Ascending aorta (tissue), 2 donors: Measurements from ENCODE around the gene RANBP1. TPM values are rescaled to one million over a fixed set of nuclear protein-coding genes. Genes with fewer than 3 reads are reported as not detected.

ENCODE experiments used
- DNase-seq, 2 donors: peaks; one replicate each; pipeline ENCODE4 v3.0.0-alpha.2; 2019; ENCODE audit warnings: low spot score in 2 of 2
- H3K27ac ChIP-seq, 2 donors: fragments of 200-600 bp; sonication (generic); one replicate each; pipeline ENCODE4 v1.5.1; 2016 to 2017; ENCODE audit warnings: mild to moderate bottlenecking in 1 of 2
- H3K27me3 ChIP-seq: fragments of 200-600 bp; sonication (generic); one replicate; pipeline ENCODE4 v1.5.1; 2017
- H3K36me3 ChIP-seq, 2 donors: fragments of 200-600 bp; sonication (generic); one replicate each; pipeline ENCODE4 v1.5.1; 2016
- H3K4me1 ChIP-seq, 2 donors: fragments of 200-600 bp; sonication (generic); one replicate each; pipeline ENCODE4 v1.5.1; 2016 to 2017; ENCODE audit warnings: mild to moderate bottlenecking in 1 of 2
- H3K4me3 ChIP-seq, 2 donors: fragments of 200-600 bp; sonication (generic); one replicate each; pipeline ENCODE4 v1.5.1; 2016 to 2017; ENCODE audit warnings: mild to moderate bottlenecking in 1 of 2
- H3K9me3 ChIP-seq, 2 donors: fragments of 200-600 bp; sonication (generic); one replicate each; pipeline ENCODE4 v1.5.1; 2016
- intact Hi-C: fragments of 100-400 bp; cut with DNase I; formaldehyde crosslinking; loops from one replicate; pipeline ENCODE4 v1.15.1; 2023
- total RNA-seq: library from RNA; depleted of rRNA; stranded (reverse); fragments of >200 nt; gene quantifications from one replicate; pipeline ENCODE4 v1.1.0, GENCODE V29; 2016
- TF ChIP-seq, protein P1 (sequence below), 3 experiments: fragments of 200-600 bp in 2 of 3; fragments of 450-650 bp in 1 of 3; sonication (generic) in 2 of 3; IDR thresholded peaks; one replicate each; pipeline ENCODE4 v1.5.1; 2016 to 2019; ENCODE audit warnings: antibody characterized with exemption in 3 of 3, mild to moderate bottlenecking in 1 of 3, moderate library complexity in 1 of 3

Gene RANBP1
- total RNA-seq, 1 donor from 2014 or later = 302 TPM

DNA sequence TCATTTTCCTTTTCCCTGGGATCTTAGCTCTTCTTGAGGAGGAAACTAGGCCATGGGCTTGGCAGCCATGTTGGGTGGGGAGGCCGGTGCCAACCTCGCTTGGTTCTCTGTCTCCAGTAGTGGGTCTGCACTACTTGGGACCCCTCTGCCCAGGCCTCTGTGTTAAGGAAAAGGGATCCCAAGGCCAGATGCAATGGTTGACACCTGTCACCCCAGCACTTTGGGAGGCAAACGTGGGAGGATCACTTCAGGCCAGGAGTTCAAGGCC, 13.8 kb downstream of the RANBP1 start:
- Histone ChIP-seq H3K27ac (no peak overlapping the region), H3K27me3 (no peaks in the 10 kb centered on the region), H3K4me3 (no peak overlapping the region), H3K9me3 (no peaks in the 10 kb centered on the region), H3K4me1 (peaks cover 18 to 24% of the 10 kb centered on the region in 2 donors), H3K36me3 (peaks cover 24 to 28% of the 10 kb centered on the region in 2 donors)
- intact Hi-C loops = loop anchor here (5.0 to 10.0 kb wide), 3 partner anchors 107 to 725 kb away; partner anchors contain the start of genes MED15, PI4KA, SNAP29 and TANGO2
- DNase-seq = no peak
- TF ChIP-seq, protein P1, sequence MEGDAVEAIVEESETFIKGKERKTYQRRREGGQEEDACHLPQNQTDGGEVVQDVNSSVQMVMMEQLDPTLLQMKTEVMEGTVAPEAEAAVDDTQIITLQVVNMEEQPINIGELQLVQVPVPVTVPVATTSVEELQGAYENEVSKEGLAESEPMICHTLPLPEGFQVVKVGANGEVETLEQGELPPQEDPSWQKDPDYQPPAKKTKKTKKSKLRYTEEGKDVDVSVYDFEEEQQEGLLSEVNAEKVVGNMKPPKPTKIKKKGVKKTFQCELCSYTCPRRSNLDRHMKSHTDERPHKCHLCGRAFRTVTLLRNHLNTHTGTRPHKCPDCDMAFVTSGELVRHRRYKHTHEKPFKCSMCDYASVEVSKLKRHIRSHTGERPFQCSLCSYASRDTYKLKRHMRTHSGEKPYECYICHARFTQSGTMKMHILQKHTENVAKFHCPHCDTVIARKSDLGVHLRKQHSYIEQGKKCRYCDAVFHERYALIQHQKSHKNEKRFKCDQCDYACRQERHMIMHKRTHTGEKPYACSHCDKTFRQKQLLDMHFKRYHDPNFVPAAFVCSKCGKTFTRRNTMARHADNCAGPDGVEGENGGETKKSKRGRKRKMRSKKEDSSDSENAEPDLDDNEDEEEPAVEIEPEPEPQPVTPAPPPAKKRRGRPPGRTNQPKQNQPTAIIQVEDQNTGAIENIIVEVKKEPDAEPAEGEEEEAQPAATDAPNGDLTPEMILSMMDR (IDR thresholded peaks at IDR 0.05) = no peak

DNA sequence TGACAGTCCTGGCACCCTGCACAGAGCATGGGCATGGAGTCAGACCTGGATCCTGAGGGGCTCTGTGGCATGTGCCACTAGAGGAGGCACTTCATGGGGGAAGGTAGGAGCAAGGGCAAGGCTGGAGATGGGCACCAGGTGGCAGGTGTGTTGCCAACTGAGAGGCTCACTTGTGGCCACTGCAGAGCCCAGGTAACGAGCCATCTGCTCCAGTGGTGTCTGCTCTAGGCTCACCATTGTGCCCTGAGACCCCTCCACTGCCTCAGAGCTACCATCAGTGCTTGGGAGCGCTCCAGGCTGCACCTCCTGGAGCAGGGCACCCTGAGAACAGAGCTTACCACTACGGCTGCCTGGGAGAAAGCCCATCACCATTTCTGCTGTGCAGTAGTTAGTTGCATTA, 14.4 kb downstream of the RANBP1 start:
- Histone ChIP-seq H3K27ac (peak overlapping the region; percentile 90 to 98), H3K9me3 (no peaks in the 10 kb centered on the region), H3K4me3 (peak overlapping the region; percentile 82 to 100), H3K27me3 (no peaks in the 10 kb centered on the region), H3K4me1 (peaks cover 21 to 30% of the 10 kb centered on the region in 2 donors), H3K36me3 (peaks cover 20 to 21% of the 10 kb centered on the region in 2 donors)
- intact Hi-C loops = loop anchor here (5.0 to 10.0 kb wide), 3 partner anchors 108 to 724 kb away; partner anchors contain the start of genes MED15, PI4KA, SNAP29 and TANGO2
- DNase-seq = no peak
- TF ChIP-seq, protein P1 (IDR thresholded peaks at IDR 0.05) = no peak

DNA sequence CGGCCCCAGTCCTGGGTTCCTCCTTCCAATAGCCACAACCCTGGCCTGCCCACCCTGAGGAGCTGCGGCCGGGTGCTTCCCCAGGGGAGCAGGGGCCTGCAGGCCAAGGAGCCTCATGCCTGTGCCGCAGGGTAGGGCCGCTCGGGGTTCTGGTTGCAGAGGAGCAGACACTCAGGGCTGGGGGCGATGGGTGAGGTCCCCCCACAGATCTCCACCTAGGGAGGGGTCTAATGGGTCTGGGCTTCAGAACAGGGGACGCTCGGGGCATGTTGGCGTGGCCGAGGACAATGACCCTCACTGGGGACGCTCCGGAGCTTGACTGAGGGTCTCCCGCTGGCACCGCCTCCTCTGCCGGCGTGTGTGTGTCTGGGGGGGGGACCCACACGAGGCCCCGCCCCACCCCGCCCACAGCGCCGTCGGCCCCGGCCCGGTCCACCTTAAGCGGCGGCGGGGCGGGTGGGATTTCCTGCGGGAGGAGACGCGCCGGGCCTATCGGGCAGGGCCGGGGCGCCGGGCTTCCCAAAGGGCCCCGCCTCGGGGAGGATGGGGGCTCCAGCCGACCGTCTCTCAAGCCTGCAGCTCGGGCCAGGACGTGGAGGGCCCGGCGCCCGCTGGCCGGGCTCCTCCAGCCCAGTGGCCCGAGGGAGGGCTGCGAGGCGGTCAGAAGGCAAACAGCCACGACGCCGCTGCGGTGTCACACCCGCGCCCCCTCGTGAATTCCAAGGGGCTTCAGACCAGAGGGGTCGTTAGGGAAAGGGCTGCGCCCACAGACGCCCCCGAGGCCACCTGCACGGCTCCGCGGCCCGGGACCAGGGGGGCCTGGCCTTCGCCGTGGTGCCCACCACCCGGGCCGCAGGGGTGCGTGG, 15.1 kb downstream of the RANBP1 start:
- no peaks in the 10 kb centered on the region for H3K27me3 ChIP-seq
- intact Hi-C loops = loop anchor here (1.0 to 10.0 kb wide), 4 partner anchors 14 to 724 kb away; partner anchors contain the start of genes MED15, PI4KA, SNAP29 and TANGO2
- H3K4me3 ChIP-seq = peak overlapping the region; percentile 82 to 100

DNA sequence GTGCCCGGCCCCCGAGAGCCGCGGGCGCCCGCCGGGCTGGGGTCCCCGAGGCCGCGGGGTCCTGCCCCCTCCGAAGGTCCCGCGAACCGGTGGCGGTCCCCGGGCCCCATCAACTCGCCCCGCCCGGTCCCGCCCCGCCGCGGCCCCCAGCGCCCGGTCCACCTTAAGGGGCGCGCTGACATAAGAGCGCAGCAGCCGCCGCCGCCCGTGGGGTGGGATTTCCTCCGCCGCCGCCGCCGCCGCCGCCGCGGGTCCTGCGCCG, 15.6 kb downstream of the RANBP1 start, which contains the start of gene ZDHHC8:
Gene ZDHHC8, plus strand, starts transcription at position 208 of the 262 bp plus-strand sequence. CDS start 144 bp downstream, outside the sequence.
- intact Hi-C loops = loop anchor here (1.0 to 10.0 kb wide), 4 partner anchors 14 to 723 kb away; partner anchors contain the start of genes MED15, PI4KA, SNAP29 and TANGO2
- no peak for DNase-seq
- Histone ChIP-seq H3K36me3 (peaks cover 8 to 9% of the 10 kb centered on the region in 2 donors), H3K27ac (peak within 1 kb of the TSS; percentile 90 to 98), H3K4me1 (peaks cover 26 to 41% of the 10 kb centered on the region in 2 donors), H3K9me3 (no peaks in the 10 kb centered on the region), H3K4me3 (peak within 1 kb of the TSS; percentile 82 to 100), H3K27me3 (no peaks in the 10 kb centered on the region)
- TF ChIP-seq, protein P1 (IDR thresholded peaks at IDR 0.05) = no peak

More for the DNA sequence above, 15.1 kb downstream of the RANBP1 start:
- Histone ChIP-seq H3K27ac (peak overlapping the region; percentile 90 to 98), H3K9me3 (no peaks in the 10 kb centered on the region), H3K36me3 (peaks cover 14 to 15% of the 10 kb centered on the region in 2 donors), H3K4me1 (peaks cover 23 to 37% of the 10 kb centered on the region in 2 donors)
- peak; percentile 21 to 93 for DNase-seq
- TF ChIP-seq, protein P1 (IDR thresholded peaks at IDR 0.05) = no peak

- intact Hi-C loops = loop anchor here (1.0 to 10.0 kb wide), 4 partner anchors 15 to 723 kb away; partner anchors contain the start of genes MED15, PI4KA, SNAP29 and TANGO2
- peak overlapping the region; percentile 82 to 100 for H3K4me3 ChIP-seq
- no peaks in the 10 kb centered on the region for H3K27me3 ChIP-seq
- TF ChIP-seq, protein P1 (IDR thresholded peaks at IDR 0.05) = no peak
- no peak for DNase-seq
- no peaks in the 10 kb centered on the region for H3K9me3 ChIP-seq
- H3K36me3 ChIP-seq = peaks cover 5 to 6% of the 10 kb centered on the region in 2 donors
- peak overlapping the region; percentile 57 to 70 for H3K27ac ChIP-seq
- peaks cover 28 to 47% of the 10 kb centered on the region in 2 donors for H3K4me1 ChIP-seq
Measured at GRCh38 chr22:20131859-20132685, 16.2 kb downstream of the RANBP1 start.
